ENCODE data around the gene HPDL. TPM values are rescaled to one million over a fixed set of nuclear protein-coding genes. Genes with fewer than 3 reads are reported as not detected.

The HPDL gene
- total RNA-seq, 1 donor from 2014 or later, result 0.64 TPM

- no peak for TF ChIP-seq EZH2phosphoT487 (IDR thresholded peaks at IDR 0.05)
- TF ChIP-seq CTCF (IDR thresholded peaks at IDR 0.05), result no peak
- no peak for TF ChIP-seq EZH2 (IDR thresholded peaks at IDR 0.05)
- H3K4me2 ChIP-seq, result no peak overlapping the region
- H3K36me3 Mint-ChIP-seq, result no peaks in the 10 kb centered on the region
- DNase-seq (ENCODE audit: low spot score), result no peak
- no peaks in the 10 kb centered on the region for H3K27me3 ChIP-seq
- no peak overlapping the region for H3K27ac Mint-ChIP-seq
- H3K4me3 Mint-ChIP-seq, result no peak overlapping the region
- peaks cover 13% of the 10 kb centered on the region for H3K4me1 ChIP-seq
- no peak overlapping the region for H3K4me3 ChIP-seq
- no peaks in the 10 kb centered on the region for H3K9me3 ChIP-seq (ENCODE audit: low read depth)
- no peaks in the 10 kb centered on the region for H3K79me2 ChIP-seq (ENCODE audit: low read depth)
- no peak overlapping the region for H3K9ac ChIP-seq
- H3K9me3 Mint-ChIP-seq, result no peaks in the 10 kb centered on the region
- no peaks in the 10 kb centered on the region for H3K27me3 Mint-ChIP-seq (ENCODE audit: insufficient read depth, low read depth)
- H3K4me1 Mint-ChIP-seq, result peaks cover 3% of the 10 kb centered on the region
- H3K36me3 ChIP-seq, result no peaks in the 10 kb centered on the region
- H3F3A ChIP-seq (ENCODE audit: low read depth), result peaks cover 14% of the 10 kb centered on the region
- H3K27ac ChIP-seq, result no peak overlapping the region
- H2AFZ ChIP-seq (replicated peaks), result no peak overlapping the region
- H4K20me1 ChIP-seq (ENCODE audit: low read depth), result peaks cover 3% of the 10 kb centered on the region
Observed at GRCh38 chr1:45375104-45376090, 48.7 kb downstream of the HPDL start.

- Histone ChIP-seq H3K36me3 (no peaks in the 10 kb centered on the region), H2AFZ (replicated peaks) (no peak overlapping the region), H3K27me3 (no peaks in the 10 kb centered on the region), H3K4me2 (no peak overlapping the region), H3F3A (ENCODE audit: low read depth) (peaks cover 14% of the 10 kb centered on the region), H3K79me2 (ENCODE audit: low read depth) (no peaks in the 10 kb centered on the region), H4K20me1 (ENCODE audit: low read depth) (peaks cover 3% of the 10 kb centered on the region), H3K27ac (no peak overlapping the region), H3K4me1 (peaks cover 13% of the 10 kb centered on the region), H3K9me3 (ENCODE audit: low read depth) (no peaks in the 10 kb centered on the region), H3K4me3 (no peak overlapping the region), H3K9ac (no peak overlapping the region)
- Mint-ChIP-seq H3K27ac (no peak overlapping the region), H3K4me1 (peaks cover 6% of the 10 kb centered on the region), H3K4me3 (no peak overlapping the region), H3K9me3 (no peaks in the 10 kb centered on the region), H3K36me3 (no peaks in the 10 kb centered on the region), H3K27me3 (ENCODE audit: insufficient read depth, low read depth) (peaks cover 4% of the 10 kb centered on the region)
- no peak for DNase-seq (ENCODE audit: low spot score)
- no peak for TF ChIP-seq CTCF (IDR thresholded peaks at IDR 0.05)
- TF ChIP-seq EZH2phosphoT487 (IDR thresholded peaks at IDR 0.05), result no peak
- no peak for TF ChIP-seq EZH2 (IDR thresholded peaks at IDR 0.05)
Observed at GRCh38 chr1:45378184-45378583, 51.5 kb downstream of the HPDL start.

Other genes with a start within 250 kb of the HPDL start
- gene ZSWIM5, start 120.3 kb upstream of the HPDL start, total RNA-seq (ENCODE audit: low replicate concordance), result 5.8 and 7.1 TPM in 2 replicates
- 6.1 and 10.7 TPM in 2 replicates for gene TOE1, start 13.3 kb downstream of the HPDL start, total RNA-seq (ENCODE audit: low replicate concordance)
- 48.2 and 89.7 TPM in 2 replicates for gene MUTYH, start 13.5 kb downstream of the HPDL start, total RNA-seq (ENCODE audit: low replicate concordance)
- 10.5 and 14.9 TPM in 2 replicates for gene TESK2, start 164.3 kb downstream of the HPDL start, total RNA-seq (ENCODE audit: low replicate concordance)
- 1.7 TPM in 2 replicates for gene CCDC163, start 173.2 kb downstream of the HPDL start, total RNA-seq (ENCODE audit: low replicate concordance)
- 3.1 and 5.8 TPM in 2 replicates for gene MMACHC, start 173.4 kb downstream of the HPDL start, total RNA-seq (ENCODE audit: low replicate concordance)
- 477 and 653 TPM in 2 replicates for gene PRDX1, start 195.0 kb downstream of the HPDL start, total RNA-seq (ENCODE audit: low replicate concordance)
- 129 and 167 TPM in 2 replicates for gene AKR1A1, start 223.9 kb downstream of the HPDL start, total RNA-seq (ENCODE audit: low replicate concordance)

Measured in neural progenitor cell (in vitro differentiated cells).